GM18861 (cell line): Measurements from ENCODE around the gene FAM20B.

ENCODE experiments used
- ATAC-seq: cut with Tn5 transposase; IDR thresholded peaks from one replicate; pipeline ENCODE4 v1.9.1; 2021; ENCODE audit not compliant: unreplicated experiment

Gene FAM20B

DNA sequence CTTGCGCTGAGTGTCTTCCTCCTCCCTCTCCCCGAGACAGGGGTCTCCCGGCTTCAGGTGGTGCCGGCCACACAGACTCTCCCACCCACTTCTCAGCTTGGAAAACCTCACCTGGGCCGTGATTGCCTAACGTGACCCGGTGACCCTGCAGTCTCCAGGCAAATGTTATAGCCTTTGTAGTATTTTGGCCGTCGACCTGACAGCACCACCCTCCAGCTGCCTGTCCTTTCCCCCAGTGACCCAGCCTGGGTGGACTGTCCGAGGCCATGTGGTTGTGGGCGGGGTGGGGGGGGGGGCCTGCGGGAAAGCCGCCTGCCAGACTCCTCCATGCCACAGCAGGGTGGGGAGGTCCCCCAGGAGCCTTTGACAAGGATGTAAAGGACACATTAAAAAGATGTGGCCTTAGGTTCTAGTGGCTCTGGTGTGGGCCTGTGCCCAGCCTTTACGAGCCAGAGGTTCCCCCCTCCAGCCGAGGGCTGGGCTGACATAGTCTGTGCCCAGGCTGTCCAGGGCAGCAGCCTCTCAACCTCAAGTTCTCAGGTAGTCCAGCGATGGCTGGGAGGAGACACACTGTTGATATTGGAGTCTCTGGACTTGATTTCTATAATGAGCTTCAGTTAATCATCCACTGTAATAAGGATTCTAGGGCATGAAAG, 64.3 kb downstream of the FAM20B start:
- ATAC-seq: no peak

DNA sequence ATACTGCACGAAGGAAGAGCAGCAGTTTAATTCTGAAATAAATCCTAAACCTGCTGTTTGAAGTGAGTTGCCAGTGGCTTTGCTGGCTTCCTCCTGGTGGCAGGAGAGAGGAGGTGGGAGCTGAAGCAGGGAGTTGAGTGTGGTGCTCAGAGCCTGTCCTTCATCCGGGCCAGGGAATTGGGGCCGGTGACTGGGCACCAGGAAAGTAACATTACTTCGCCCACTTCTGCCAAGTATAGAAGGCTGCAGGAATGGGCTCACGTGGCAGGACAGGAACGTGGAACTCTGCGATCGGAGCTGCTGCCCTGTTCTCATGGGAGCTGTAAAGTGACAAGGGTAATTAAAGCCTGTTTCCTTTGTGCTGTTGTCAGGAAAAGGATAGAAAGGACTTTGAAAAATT, 64.8 kb downstream of the FAM20B start:
- ATAC-seq: no peak

DNA sequence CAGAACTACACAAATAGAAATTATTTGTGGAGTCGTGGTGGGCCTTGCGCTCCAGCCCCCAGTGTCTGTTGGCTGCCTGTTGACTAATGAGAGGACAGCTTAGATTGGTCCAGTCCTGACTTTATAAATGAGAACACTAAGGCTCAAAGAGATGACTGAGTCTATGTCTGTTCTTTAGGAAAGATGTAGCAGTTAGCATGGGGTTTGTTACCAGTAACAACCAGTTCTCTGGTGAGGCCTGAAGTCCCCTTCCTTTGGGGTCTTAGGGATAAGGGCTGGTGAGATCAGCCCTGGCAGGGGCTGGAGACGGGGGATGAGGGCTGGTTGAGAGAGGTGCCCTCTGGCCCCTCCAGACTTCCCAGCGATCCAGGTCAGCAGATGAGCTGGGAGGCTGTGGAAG, 65.2 kb downstream of the FAM20B start:
- ATAC-seq: no peak

DNA sequence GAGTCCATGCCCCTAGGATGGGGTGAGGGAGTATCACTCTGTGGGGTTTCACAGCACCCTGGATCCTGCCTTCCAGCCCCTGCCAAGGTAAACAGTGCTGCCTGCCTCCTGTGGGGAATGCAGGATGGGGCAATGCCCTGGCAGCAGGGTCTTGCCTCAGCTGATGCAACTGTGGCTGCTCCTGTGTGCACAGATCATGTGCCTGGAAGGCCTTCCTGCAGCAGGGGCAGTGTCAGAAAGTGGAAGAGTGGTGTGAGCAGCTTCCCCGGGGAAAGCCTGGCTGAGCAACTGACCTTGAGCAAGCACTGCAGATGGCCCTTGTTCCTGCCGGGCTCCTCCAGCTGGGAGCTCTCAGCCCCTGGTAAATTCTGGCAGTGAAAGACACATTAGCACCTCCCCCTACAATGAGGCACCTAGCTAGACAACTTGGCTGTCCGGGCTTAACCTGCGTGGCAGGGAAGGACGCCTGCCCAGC, 66.0 kb downstream of the FAM20B start:
- ATAC-seq: no peak

DNA sequence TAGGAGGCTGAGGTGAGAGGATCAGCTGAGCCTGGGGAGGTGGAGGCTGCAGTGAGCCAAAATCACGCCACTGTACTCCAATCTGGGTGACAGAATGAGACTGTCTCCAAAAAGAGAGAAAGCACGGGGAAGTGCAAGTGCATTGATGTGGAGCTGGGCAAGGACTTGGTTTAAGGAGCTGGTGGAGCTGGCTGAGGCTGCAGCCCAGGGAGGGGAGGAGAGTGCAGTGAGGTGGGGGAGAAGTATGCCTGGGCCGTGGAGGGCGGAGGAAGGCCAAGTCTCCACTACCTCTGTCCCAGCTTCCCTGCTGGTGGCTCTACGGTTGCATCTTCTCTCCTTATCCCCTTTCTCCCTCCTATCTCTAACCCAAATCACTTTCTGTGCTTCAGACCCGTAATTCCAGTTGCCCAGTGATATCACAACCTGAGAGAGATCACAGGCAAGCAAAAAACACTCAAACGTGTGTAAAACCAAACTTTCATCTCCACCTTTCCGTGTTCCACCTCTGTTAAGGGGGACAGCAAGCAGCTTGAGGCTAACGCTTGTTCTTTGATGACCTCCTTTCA, 67.3 kb downstream of the FAM20B start:
- ATAC-seq: no peak

DNA sequence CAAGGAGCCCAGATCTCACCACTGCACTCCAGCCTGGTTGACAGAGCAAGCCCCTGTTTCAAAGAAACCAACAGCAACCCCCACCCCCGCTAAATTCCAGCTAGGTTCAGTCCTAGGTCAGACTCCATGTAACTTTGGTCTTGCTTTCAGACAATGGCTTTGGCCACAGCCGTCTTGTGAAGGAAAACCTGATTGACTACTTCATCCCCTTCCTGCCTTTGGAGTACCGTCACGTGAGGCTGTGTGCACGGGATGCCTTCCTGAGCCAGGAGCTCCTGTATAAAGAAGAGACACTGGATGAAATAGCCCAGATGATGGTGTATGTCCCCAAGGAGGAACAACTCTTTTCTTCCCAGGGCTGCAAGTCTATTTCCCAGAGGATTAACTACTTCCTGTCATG, 69.1 kb downstream of the FAM20B start:
- no peak for ATAC-seq

DNA sequence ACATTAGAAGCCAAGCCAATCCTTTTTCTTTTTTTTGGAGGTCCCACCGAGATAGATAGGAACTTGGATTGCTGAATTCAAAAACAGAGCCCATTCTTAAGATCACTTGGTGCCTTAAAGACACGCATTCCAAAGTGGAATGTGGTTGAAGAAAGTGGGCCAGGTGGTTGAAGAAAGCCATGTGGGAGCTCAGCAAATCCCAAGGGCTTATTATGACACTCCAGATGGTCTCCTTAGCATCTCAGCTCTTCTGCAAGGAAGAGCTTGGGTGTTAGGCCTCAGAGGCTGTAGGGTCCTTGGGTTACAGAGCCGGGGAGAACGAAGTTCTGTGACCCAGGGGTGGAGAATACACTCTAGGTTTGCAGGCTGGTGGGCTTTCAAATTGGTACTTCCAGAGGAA, 69.7 kb downstream of the FAM20B start:
- ATAC-seq: no peak

DNA sequence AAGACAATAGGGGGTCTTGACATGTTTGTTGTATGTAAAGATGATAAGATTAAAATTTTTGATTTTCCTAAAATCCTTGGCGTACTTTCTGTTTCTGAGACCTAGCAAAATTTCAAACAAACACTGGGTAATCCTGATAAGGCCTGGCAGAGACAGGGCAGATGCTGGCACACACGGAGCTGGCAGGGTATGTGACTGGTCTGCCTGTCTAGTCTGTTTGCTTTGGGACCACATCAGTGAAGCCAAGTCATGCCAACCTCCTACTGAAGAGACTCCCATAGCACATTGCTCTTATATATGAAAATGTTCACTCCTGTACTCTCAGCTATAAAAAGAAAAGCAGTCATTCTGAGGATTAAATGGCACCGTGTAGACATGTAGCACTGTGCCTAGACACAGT, 70.2 kb downstream of the FAM20B start:
- no peak for ATAC-seq

DNA sequence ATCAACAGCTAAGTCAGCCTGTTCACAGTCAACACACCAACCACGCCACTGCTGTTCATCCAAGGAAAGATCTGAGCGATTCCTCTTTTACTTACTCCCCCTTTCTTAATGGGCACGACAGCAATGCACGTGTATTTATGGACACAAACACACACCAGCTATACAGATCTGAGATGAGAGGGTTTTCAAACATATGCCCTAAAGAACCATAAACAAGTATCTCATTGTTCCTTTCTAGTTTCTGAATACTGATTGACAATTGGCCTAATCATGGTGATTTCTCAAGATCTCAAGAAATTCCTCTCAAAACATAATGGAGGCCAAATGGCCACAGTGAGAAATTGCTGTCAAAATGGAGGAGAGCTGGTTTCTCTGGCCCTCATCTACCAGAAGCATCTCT, 74.2 kb downstream of the FAM20B start:
- ATAC-seq: no peak

DNA sequence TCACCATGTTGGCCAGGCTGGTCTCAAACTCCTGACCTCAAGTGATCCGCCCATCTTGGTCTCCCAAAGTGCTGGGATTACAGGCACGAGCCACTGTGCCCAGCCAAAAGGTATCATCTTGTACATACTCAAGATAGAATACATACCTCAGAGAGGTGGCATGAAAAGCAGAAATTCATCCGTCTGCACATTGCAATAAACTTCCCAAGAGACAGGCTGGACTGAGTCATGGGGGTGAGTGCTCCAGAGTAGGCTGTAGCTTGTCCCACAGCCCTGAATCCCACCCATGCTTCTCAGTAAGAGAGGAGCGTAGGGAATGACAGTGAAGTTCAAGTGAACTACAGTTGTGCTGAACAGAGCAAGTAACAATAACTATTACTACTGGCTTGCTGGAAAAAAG, 75.9 kb downstream of the FAM20B start:
- no peak for ATAC-seq

DNA sequence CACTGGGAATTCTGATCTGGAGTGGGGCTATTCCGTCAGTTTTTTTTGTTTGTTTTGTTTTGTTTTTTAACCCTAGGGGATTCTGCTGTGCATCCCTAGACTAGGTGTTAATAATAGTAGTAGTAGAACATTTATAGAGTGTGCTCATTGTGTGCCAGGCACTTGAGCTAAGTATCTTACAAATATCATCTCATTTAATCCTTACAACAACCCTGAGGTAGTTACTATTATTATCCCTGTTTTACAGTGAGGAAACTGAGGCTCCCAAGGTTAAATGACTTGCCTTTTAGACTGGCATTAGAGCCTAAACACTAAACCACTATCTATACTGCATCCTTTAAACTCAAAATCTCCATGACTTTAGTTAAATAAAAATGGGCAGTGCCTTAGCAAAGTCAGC, 78.3 kb downstream of the FAM20B start:
- no peak for ATAC-seq

DNA sequence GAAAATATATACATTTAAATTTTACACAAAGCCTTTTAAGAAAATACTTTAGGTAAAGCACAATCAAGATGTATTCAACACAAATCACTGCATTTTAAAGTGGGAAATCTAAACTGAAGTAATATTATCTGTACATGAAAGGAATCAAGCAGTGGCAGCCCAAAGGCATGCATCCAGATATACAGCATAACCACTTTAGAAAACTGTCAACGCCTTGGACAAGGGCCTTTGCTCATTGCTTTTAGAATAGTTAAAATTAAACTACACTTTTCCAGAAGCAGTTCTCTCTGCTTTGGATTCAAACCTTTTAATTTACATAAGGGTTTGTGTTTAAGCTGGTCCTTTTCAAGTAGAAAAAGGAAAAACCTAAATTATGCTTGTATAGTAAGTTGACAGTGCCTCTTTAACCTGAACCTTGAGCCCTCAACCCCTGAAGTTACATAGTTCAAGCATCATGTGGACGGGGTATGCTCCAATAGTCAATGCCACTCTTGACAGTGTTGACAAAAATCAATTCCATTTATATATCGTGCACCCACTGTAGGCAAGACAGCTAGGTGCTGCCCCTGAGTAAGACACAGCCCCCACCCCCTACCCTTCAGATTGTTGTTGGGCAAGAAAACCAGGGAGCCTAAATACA, 79.0 kb downstream of the FAM20B start:
- ATAC-seq: no peak

DNA sequence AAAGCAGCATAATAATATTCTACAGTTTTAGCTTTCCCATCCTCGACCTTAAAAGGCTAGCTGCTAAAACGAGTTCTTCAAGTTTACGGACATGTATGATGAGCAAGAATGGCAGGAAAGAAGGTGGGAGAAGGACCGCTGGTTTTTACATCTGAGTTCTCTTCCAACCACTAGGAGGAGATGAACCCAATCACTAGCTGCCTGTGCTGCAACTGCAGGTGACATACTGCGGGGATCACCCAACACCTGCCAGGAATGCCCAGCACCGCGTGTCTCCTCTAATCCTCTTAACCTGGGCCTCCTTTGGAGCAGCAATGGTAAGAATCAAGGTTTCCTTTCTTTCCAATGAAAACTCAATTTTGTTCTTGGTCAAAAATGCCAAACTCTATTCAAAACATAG, 79.7 kb downstream of the FAM20B start:
- ATAC-seq: no peak

DNA sequence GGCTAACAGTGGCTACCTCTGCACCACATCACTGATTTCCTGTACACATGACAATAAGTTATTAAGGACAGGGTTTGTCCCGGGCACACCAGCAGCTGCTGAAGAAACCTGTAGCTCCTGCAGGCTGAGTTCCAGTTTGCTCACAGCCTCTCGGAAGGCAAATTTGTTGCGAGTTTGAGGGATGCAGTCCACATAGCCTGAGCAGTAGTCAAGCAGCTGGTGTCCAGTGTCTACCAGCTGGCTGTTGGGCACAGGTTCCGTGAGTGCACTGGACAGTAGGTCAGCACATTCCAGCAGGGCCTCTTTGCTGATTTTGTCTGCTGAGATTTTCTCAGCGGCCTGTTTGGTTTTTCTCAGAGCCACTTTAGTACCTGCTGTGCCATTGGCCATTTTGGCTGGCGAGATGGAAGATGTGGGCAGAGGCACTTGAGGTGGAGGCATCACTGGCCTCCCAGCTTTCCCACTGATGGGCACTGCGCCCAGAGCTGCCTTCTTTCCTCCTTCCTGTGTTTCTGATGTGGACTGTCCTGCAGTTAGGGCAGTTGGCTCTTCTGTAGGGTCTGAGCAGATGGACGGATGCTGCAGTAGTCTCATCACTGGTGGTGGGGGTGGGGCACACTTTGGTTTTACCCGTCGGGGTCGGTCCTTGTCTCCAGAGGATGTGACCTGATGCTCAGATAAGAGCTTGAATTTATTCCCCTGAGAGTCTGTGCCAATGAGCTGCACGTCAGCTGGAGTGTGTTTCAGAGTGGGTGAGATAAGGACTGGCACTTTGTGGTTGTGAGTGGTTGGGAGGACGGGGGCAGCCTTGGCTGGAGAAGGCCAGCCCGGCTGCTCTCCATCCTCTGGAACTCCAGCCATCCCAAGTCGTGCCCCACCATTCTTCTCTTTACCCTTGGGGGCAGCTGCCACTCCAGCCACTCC, 82.3 kb downstream of the FAM20B start:
- ATAC-seq: no peak

DNA sequence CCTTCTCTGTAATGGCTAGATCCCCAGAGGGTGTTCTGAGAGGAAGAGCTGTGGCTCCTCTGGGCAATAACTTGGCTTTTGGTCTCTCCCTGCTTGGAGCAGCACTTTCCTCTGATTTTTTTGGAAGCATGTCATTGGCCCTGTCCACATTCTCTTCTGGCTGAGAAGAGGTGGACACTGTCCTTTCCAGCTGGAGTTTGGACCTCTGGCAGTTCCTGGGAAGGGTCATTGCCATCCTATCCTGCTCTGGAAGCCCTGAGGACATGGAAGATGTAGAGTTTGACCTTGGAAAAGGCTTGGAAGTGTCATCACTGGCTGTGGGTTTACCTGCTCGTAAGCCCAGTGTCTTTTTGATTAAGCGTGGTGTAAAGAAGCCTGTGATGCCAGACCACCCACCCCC, 83.0 kb downstream of the FAM20B start:
- no peak for ATAC-seq

DNA sequence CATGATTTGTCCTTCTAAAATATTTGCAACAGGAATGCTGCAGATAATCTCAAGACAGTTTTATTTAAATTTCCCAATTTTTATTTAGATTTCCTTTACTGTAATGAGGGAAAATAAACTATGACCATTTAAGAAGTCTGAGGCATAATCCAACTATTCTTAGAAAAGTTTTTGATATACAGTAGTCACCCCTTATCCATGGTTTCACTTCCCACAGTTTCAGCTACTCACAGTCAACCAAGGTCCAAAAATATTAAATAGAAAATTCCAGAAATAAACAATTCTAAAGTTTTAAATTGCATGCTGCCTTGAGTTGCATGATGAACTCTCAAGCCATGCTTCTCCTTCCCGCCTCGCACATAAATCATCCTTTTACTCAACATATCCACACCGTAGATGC, 89.5 kb downstream of the FAM20B start:
- ATAC-seq: no peak

DNA sequence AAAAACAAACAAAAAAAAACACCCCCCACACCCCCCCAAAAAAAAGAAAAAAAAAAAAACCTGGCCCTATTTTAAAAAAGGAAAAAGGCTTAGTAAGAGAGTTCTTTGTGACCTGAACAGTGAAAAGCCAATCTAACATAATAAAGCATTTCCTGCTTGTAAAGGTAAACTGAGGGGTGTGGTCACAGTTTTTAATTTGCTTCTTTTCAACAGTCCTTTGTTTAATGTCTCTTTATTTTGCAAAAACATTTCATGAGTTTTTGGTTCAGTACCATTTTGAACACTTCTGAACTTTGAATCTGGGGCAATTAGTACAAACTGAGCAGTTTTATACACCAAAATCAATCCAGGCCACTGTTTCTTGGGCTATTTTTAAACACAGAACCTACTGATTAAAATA, 93.8 kb downstream of the FAM20B start:
- no peak for ATAC-seq

DNA sequence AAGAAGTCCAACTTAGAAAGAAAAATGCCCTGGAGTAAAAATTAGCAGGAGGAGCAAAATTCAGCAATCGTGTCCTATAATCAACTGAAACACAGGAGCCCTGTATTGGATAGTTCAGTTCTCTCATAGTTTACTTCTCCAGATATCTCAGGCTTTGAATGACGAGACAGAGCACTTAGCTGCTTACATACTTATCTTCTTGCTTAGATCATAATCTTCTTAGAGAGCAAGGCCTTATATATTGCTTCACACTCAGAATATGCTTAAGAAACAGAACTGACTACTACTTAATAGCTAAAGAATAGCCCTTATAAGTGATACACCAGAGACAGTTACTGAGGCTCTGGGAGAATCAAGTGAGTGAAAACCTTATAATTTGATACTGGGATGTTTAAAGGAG, 95.0 kb downstream of the FAM20B start:
- no peak for ATAC-seq

DNA sequence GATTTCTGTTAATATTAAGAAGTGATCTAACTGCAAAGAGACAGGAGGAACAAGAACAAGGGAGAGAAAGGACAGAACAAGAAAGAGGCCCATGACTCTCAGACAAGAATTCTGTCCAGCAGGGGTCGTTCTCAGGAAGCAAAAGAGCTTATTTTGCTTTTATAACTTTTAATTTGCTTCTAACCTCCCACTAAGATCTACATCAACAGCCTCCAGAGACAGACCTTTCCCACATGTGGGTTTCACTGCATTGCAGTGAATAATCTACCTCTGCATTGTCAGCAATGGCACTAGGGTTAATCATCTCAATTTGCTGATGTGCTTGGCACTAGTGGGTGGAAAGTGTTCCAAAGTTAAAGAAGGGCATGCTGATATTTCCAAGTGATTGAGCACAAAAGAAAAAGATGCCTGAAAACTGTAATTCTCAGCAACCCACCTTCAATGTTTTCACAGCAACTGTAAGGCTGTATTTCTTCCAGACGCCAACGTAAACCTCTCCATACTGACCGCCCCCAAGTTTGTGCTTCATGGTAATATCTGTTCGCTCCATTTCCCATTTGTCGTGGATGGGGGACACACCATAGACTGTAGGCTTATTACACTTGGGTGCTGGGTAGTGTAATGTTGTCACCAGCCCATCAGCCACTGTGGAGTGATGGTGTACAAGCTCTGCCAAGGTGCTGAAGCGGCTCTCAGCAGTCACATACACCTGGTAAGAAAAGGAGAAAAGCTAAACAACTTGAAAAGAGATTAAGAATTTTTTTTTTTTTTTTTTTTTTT, 95.7 kb downstream of the FAM20B start:
- ATAC-seq: no peak

DNA sequence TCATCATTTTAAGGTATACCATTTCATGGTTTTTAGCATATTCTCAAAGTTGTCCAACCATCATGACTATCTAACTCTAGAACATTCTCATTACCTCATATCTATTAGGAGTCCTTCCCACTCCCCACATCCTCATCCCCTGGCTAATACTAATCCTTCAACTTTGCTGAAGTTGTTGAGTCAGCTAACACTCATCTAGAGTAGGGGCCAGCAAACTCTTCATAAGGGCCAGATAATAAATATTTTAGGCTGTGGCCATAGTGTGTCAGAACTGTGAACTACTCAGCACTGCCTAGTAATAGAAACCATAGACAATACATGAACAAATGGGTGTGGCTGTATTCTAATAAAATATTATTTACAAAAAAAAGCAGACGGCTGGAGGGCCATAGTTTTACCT, 99.2 kb downstream of the FAM20B start:
- no peak for ATAC-seq
